HepG2 (cell line): ENCODE results near the gene BCKDHA. TPM values are rescaled to one million over a fixed set of nuclear protein-coding genes. Genes with fewer than 3 reads are reported as not detected.

Experiments used
- ARID4A ChIP-seq: sonication (generic); formaldehyde crosslinking; IDR thresholded peaks from 2 replicates; pipeline ENCODE4 v1.5.0; 2020; ENCODE audit warnings: mild to moderate bottlenecking, missing genetic modification reagents, borderline replicate concordance
- CTCF ChIP-seq: sonication (generic); formaldehyde crosslinking; IDR thresholded peaks from 2 replicates; pipeline ENCODE4 v1.5.0; 2020; ENCODE audit warnings: mild to moderate bottlenecking, missing genetic modification reagents, moderate library complexity
- GATAD2A ChIP-seq: IDR thresholded peaks from 2 replicates; pipeline ENCODE4 v1.6.1; 2016
- HDAC1 ChIP-seq: sonication (generic); formaldehyde crosslinking; IDR thresholded peaks from 2 replicates; pipeline ENCODE4 v1.5.1; 2020; ENCODE audit warnings: mild to moderate bottlenecking, missing genetic modification reagents
- JUNB ChIP-seq: sonication (generic); formaldehyde crosslinking; IDR thresholded peaks from 2 replicates; pipeline ENCODE4 v1.8.0; 2022; ENCODE audit warnings: missing genetic modification reagents, mild to moderate bottlenecking, borderline replicate concordance
- NBN ChIP-seq: fragments of 450-650 bp; conservative IDR thresholded peaks from 2 replicates; pipeline ENCODE4 v1.6.1; 2017
- PPARG ChIP-seq: conservative IDR thresholded peaks from 2 replicates; pipeline ENCODE4 v1.6.1; 2016; ENCODE audit warnings: missing biosample characterization, missing genetic modification reagents
- SAFB2 ChIP-seq: sonication (generic); formaldehyde crosslinking; IDR thresholded peaks from 2 replicates; pipeline ENCODE4 v1.5.1; 2020; ENCODE audit warnings: missing genetic modification reagents, low read depth, mild to moderate bottlenecking, borderline replicate concordance
- TEAD3 ChIP-seq: optimal IDR thresholded peaks from 2 replicates; pipeline ENCODE3; 2016; ENCODE audit warnings: borderline replicate concordance
- ZBED4 ChIP-seq: sonication (generic); formaldehyde crosslinking; IDR thresholded peaks from 2 replicates; pipeline ENCODE4 v1.4.0; 2020; ENCODE audit warnings: missing genetic modification reagents, borderline replicate concordance
- ZBTB33 ChIP-seq: sonication (generic); formaldehyde crosslinking; IDR thresholded peaks from 2 replicates; pipeline ENCODE4 v1.4.0; 2020; ENCODE audit warnings: missing genetic modification reagents
- ZFP36L2 ChIP-seq: sonication (generic); formaldehyde crosslinking; IDR thresholded peaks from 2 replicates; pipeline ENCODE4 v1.4.0; 2020; ENCODE audit warnings: missing genetic modification reagents
- ZNF143 ChIP-seq: sonication (generic); formaldehyde crosslinking; IDR thresholded peaks from 2 replicates; pipeline ENCODE4 v1.4.0; 2020; ENCODE audit warnings: missing genetic modification reagents
- ZNF550 ChIP-seq: sonication (generic); formaldehyde crosslinking; IDR thresholded peaks from 2 replicates; pipeline ENCODE4 v1.4.0; 2020; ENCODE audit warnings: mild to moderate bottlenecking, missing genetic modification reagents, borderline replicate concordance
- polyA plus RNA-seq, 8 experiments: library from polyadenylated mRNA; depleted of rRNA in 3 of 8; stranded (reverse) in 7 of 8; unstranded in 1 of 8; fragments of >200 nt; fragmentation: Illumina TruSeq in 4 of 8; extraction: Trizol in 4 of 8; gene quantifications; 2 replicates each; pipeline versions ENCODE4 v1.2.1 to v1.2.3, GENCODE V29; 2011 to 2016; ENCODE audit warnings: low read depth in 4 of 8, missing spikeins in 1 of 8, mixed read lengths in 1 of 8; ENCODE audit not compliant: insufficient read depth in 1 of 8
- total RNA-seq, 5 experiments: library from RNA; depleted of rRNA; stranded (reverse); fragments of >200 nt; fragmentation: Illumina TruSeq; extraction: Trizol; gene quantifications; 2 replicates each; pipeline ENCODE4 v1.2.3, GENCODE V29; 2016; ENCODE audit warnings: low read depth in 1 of 5

Gene BCKDHA
- total and polyA plus RNA-seq, 2 of the 13 experiments (the other 11 are each of a cell fraction or from before 2014, with no cell fraction given): 11.8 to 31.5 TPM

GRCh38 chr19:41409288-41409687, 11.7 kb downstream of the BCKDHA start (continued):
- TF ChIP-seq ZNF550: no peak
- TF ChIP-seq JUNB (CRISPR knock-in tag): peak; percentile 93
- TF ChIP-seq SAFB2: no peak
- peak; percentile 94 for TF ChIP-seq TEAD3 (CRISPR knock-in tag)
- no peak for TF ChIP-seq ZBTB33
- 0 out of 2 replicates have a peak, but pooled peaks have one; percentile 20 for TF ChIP-seq PPARG (CRISPR knock-in tag)
- TF ChIP-seq NBN: no peak
- TF ChIP-seq ZBED4 (CRISPR knock-in tag): peak; percentile 48; the same call in 1 of the 2 replicates
- 0 out of 2 replicates have a peak, but pooled peaks have one; percentile 56 for TF ChIP-seq HDAC1 (CRISPR knock-in tag)
- peak; percentile 77 for TF ChIP-seq ZNF143 (CRISPR knock-in tag)
- peak; percentile 24; the same call in 1 of the 2 replicates for TF ChIP-seq ARID4A (CRISPR knock-in tag)
- peak; percentile 58 for TF ChIP-seq GATAD2A (CRISPR knock-in tag)
- no peak for TF ChIP-seq ZFP36L2 (CRISPR knock-in tag)
- TF ChIP-seq CTCF (CRISPR knock-in tag): no peak
